HepG2 (cell line): ENCODE measurements around the gene DDX19B. TPM values are rescaled to one million over a fixed set of nuclear protein-coding genes. Genes with fewer than 3 reads are reported as not detected.

Experiments
- CBX2 ChIP-seq, 2 experiments: fragments of 200-600 bp in 1 of 2; sonication (generic); formaldehyde crosslinking in 1 of 2; IDR thresholded peaks; 2 replicates each; pipeline versions ENCODE4 v1.7.0 to v1.8.1; 2018 to 2022; ENCODE audit warnings: low read depth in 2 of 2, low read length in 1 of 2, mild to moderate bottlenecking in 1 of 2, missing genetic modification reagents in 1 of 2
- GATA4 ChIP-seq: sonication (generic); IDR thresholded peaks from 2 replicates; pipeline ENCODE4 v1.6.1; 2016; ENCODE audit warnings: antibody characterized with exemption, low read depth, borderline replicate concordance
- HNF4G ChIP-seq, 2 experiments: sonication (generic) in 1 of 2; formaldehyde crosslinking in 1 of 2; IDR thresholded peaks; 2 replicates each; pipeline versions ENCODE4 v1.4.0 to v1.6.1; 2011 to 2020; ENCODE audit warnings: borderline replicate concordance in 2 of 2, low read depth in 2 of 2, mild to moderate bottlenecking in 2 of 2, low read length in 1 of 2, missing genetic modification reagents in 1 of 2, moderate library complexity in 1 of 2
- HOXA5 ChIP-seq: sonication (generic); formaldehyde crosslinking; IDR thresholded peaks from 2 replicates; pipeline ENCODE4 v1.4.0; 2020; ENCODE audit warnings: missing genetic modification reagents
- KLF13 ChIP-seq: sonication (generic); formaldehyde crosslinking; IDR thresholded peaks from 2 replicates; pipeline ENCODE4 v1.4.0; 2020; ENCODE audit warnings: mild to moderate bottlenecking, missing genetic modification reagents
- RBM22 ChIP-seq: fragments of 200-400 bp; formaldehyde crosslinking; optimal IDR thresholded peaks from 2 replicates; pipeline ENCODE3; 2017; ENCODE audit warnings: mild to moderate bottlenecking, low read length, moderate library complexity
- TGIF2 ChIP-seq: IDR thresholded peaks from 2 replicates; pipeline ENCODE4 v1.6.1; 2016; ENCODE audit warnings: control low read depth, missing compliant biosample characterization
- ZNF670 ChIP-seq: sonication (generic); formaldehyde crosslinking; IDR thresholded peaks from 2 replicates; pipeline ENCODE4 v1.8.0; 2022; ENCODE audit warnings: mild to moderate bottlenecking, missing genetic modification reagents, borderline replicate concordance
- polyA plus RNA-seq, 8 experiments: library from polyadenylated mRNA; depleted of rRNA in 3 of 8; stranded (reverse) in 7 of 8; unstranded in 1 of 8; fragments of >200 nt; fragmentation: Illumina TruSeq in 4 of 8; extraction: Trizol in 4 of 8; gene quantifications; 2 replicates each; pipeline versions ENCODE4 v1.2.1 to v1.2.3, GENCODE V29; 2011 to 2016; ENCODE audit warnings: low read depth in 4 of 8, missing spikeins in 1 of 8, mixed read lengths in 1 of 8; ENCODE audit not compliant: insufficient read depth in 1 of 8
- total RNA-seq, 5 experiments: library from RNA; depleted of rRNA; stranded (reverse); fragments of >200 nt; fragmentation: Illumina TruSeq; extraction: Trizol; gene quantifications; 2 replicates each; pipeline ENCODE4 v1.2.3, GENCODE V29; 2016; ENCODE audit warnings: low read depth in 1 of 5
- TF ChIP-seq, protein P1 (sequence below): sonication (generic); formaldehyde crosslinking; IDR thresholded peaks from 2 replicates; pipeline ENCODE4 v1.4.0; 2020; ENCODE audit warnings: mild to moderate bottlenecking, missing genetic modification reagents
- TF ChIP-seq, protein P2 (sequence below): sonication (generic); formaldehyde crosslinking; IDR thresholded peaks from 2 replicates; pipeline ENCODE4 v1.5.0; 2020; ENCODE audit warnings: mild to moderate bottlenecking, missing genetic modification reagents, borderline replicate concordance

The DDX19B gene
- total and polyA plus RNA-seq, 2 of the 13 experiments (the other 11 are each of a cell fraction or from before 2014, with no cell fraction given) = 36.2 to 40.0 TPM

DNA sequence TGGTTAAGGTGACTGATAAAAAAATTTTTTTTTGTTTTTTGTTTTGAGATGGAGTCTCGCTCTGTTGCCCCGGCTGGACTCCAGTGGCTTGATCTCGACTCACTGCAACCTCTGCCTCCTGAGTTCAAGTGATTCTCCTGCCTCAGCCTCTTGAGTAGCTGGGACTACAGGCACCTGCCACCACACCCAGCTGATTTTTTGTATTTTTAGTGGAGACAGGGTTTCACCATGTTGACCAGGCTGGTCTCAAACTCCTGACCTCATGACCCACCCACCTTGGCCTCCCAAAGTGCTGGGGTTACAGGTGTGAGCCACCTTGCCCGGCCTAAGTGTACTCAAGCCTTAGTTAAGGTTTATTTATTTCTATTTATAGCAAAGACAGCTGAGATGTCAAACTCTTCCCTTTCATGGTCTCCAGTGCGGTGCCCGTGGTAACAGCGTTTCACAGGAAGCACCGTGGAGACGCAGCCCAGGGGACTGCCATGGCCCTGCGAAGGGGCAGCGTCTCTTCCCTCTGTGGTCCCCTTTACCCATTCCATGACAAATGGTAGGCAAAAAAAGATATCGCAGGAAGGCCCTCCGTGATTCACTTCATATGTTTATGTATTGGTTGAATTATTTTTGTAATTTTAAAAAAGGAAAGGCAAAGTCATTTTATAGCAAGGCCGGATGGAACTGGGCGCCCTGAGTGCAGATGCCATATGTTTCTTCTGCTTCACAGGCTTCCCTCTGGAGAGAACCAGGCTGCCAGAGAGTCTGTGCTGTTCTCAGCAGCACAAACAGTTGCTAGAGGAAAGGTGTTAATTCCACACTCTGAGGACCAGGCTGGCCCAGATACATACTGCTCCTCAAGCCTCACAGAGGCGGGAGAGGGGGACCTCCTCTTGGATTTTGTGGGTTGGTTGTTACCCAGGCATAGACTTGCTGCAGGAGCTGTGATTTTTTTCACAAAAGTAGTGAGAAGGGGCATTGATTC, 76.9 kb downstream of the DDX19B start (continued):
- TF ChIP-seq TGIF2 (CRISPR knock-in tag) = no peak
- no peak for TF ChIP-seq HOXA5 (CRISPR knock-in tag)
- TF ChIP-seq ZNF670 (CRISPR knock-in tag) = no peak
- TF ChIP-seq, protein P1, sequence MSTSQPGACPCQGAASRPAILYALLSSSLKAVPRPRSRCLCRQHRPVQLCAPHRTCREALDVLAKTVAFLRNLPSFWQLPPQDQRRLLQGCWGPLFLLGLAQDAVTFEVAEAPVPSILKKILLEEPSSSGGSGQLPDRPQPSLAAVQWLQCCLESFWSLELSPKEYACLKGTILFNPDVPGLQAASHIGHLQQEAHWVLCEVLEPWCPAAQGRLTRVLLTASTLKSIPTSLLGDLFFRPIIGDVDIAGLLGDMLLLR (CRISPR knock-in tag) = no peak
- no peak for TF ChIP-seq CBX2 (IDR thresholded peaks at IDR 0.05; ENCODE audit: low read depth, low read length)
- TF ChIP-seq CBX2 (CRISPR knock-in tag; IDR thresholded peaks at IDR 0.05; ENCODE audit: low read depth) = no peak
- no peak for TF ChIP-seq GATA4
- TF ChIP-seq, protein P2, sequence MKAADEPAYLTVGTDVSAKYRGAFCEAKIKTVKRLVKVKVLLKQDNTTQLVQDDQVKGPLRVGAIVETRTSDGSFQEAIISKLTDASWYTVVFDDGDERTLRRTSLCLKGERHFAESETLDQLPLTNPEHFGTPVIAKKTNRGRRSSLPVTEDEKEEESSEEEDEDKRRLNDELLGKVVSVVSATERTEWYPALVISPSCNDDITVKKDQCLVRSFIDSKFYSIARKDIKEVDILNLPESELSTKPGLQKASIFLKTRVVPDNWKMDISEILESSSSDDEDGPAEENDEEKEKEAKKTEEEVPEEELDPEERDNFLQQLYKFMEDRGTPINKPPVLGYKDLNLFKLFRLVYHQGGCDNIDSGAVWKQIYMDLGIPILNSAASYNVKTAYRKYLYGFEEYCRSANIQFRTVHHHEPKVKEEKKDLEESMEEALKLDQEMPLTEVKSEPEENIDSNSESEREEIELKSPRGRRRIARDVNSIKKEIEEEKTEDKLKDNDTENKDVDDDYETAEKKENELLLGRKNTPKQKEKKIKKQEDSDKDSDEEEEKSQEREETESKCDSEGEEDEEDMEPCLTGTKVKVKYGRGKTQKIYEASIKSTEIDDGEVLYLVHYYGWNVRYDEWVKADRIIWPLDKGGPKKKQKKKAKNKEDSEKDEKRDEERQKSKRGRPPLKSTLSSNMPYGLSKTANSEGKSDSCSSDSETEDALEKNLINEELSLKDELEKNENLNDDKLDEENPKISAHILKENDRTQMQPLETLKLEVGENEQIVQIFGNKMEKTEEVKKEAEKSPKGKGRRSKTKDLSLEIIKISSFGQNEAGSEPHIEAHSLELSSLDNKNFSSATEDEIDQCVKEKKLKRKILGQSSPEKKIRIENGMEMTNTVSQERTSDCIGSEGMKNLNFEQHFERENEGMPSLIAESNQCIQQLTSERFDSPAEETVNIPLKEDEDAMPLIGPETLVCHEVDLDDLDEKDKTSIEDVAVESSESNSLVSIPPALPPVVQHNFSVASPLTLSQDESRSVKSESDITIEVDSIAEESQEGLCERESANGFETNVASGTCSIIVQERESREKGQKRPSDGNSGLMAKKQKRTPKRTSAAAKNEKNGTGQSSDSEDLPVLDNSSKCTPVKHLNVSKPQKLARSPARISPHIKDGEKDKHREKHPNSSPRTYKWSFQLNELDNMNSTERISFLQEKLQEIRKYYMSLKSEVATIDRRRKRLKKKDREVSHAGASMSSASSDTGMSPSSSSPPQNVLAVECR (CRISPR knock-in tag) = no peak
- TF ChIP-seq KLF13 (CRISPR knock-in tag) = no peak
- TF ChIP-seq HNF4G (IDR thresholded peaks at IDR 0.05; ENCODE audit: borderline replicate concordance, low read depth, low read length) = no peak
- no peak for TF ChIP-seq HNF4G (CRISPR knock-in tag; IDR thresholded peaks at IDR 0.05; ENCODE audit: borderline replicate concordance, low read depth)
- TF ChIP-seq RBM22 = no peak
